DOHH2 (cell line): ENCODE measurements around the gene VWDE.

ENCODE experiments used
- CTCF ChIP-seq: fragments of 200-600 bp; sonication (generic); IDR thresholded peaks from one replicate; pipeline ENCODE4 v1.5.1; 2014; ENCODE audit warnings: antibody characterized with exemption, mild to moderate bottlenecking, low read depth, low read length; ENCODE audit not compliant: poor library complexity, severe bottlenecking
- EZH2phosphoT487 ChIP-seq: fragments of 200-600 bp; sonication (generic); IDR thresholded peaks from 2 replicates; pipeline ENCODE4 v1.6.1; 2017; ENCODE audit warnings: borderline replicate concordance, mild to moderate bottlenecking, antibody characterized with exemption, low read length, moderate library complexity, mixed read lengths

- TF ChIP-seq CTCF (no peak), EZH2phosphoT487 (no peak)
Measured at GRCh38 chr7:12383377-12383776, 20.3 kb downstream of the VWDE start.
